GM12872 (cell line): ENCODE results near the gene CPT1C.

Experiments used
- TF ChIP-seq, protein P1 (sequence below): IDR thresholded peaks from 3 replicates; pipeline ENCODE4 v1.5.1; 2011; ENCODE audit warnings: low read depth, mild to moderate bottlenecking, low read length, moderate library complexity; ENCODE audit not compliant: insufficient read depth

Gene CPT1C

DNA sequence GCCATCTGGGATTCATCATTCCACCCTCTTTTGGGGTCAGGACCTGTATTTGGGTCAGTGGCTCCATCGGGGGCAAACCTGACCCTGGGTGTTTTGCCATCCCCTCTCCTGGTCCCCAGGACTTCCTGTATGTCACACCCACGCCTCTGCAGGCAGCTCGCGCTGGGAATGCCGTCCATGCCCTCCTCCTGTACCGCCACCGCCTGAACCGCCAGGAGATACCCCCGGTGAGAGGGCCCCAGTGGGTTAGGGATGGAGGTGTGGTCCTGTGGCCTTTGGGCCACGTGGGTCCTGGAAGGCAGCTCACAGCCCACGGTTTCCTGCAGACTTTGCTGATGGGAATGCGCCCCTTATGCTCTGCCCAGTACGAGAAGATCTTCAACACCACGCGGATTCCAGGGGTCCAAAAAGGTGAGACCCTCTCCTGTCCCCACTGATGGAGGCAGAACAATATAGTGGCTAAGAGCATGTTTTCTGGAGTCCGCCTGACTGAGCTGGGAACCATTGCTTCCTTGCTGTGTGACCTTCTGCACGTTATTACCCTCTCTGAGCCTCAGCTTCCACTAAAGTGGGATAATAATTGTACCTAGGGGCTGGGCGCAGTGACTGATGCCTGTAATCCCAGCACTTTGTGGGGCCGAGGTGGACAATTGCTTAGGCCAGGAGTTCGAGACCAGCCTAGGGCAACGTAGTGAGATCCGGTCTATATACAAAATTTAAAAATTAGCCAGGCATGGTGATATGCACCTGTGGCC is 14.1 kb downstream of the CPT1C start:
- TF ChIP-seq, protein P1, sequence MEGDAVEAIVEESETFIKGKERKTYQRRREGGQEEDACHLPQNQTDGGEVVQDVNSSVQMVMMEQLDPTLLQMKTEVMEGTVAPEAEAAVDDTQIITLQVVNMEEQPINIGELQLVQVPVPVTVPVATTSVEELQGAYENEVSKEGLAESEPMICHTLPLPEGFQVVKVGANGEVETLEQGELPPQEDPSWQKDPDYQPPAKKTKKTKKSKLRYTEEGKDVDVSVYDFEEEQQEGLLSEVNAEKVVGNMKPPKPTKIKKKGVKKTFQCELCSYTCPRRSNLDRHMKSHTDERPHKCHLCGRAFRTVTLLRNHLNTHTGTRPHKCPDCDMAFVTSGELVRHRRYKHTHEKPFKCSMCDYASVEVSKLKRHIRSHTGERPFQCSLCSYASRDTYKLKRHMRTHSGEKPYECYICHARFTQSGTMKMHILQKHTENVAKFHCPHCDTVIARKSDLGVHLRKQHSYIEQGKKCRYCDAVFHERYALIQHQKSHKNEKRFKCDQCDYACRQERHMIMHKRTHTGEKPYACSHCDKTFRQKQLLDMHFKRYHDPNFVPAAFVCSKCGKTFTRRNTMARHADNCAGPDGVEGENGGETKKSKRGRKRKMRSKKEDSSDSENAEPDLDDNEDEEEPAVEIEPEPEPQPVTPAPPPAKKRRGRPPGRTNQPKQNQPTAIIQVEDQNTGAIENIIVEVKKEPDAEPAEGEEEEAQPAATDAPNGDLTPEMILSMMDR, result no peak

DNA sequence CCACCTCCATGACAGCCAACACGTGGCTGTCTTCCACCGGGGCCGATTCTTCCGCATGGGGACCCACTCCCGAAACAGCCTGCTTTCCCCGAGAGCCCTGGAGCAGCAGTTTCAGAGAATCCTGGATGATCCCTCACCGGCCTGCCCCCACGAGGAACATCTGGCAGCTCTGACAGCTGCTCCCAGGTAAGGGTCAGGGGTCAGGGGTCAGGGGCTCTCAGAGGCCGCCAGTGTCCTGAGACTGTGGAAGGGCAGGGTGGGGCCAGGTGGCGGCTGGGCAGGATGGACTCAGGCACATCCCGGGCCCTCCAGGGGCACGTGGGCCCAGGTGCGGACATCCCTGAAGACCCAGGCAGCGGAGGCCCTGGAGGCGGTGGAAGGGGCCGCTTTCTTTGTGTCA is 15.0 kb downstream of the CPT1C start:
- TF ChIP-seq, protein P1, result no peak

DNA sequence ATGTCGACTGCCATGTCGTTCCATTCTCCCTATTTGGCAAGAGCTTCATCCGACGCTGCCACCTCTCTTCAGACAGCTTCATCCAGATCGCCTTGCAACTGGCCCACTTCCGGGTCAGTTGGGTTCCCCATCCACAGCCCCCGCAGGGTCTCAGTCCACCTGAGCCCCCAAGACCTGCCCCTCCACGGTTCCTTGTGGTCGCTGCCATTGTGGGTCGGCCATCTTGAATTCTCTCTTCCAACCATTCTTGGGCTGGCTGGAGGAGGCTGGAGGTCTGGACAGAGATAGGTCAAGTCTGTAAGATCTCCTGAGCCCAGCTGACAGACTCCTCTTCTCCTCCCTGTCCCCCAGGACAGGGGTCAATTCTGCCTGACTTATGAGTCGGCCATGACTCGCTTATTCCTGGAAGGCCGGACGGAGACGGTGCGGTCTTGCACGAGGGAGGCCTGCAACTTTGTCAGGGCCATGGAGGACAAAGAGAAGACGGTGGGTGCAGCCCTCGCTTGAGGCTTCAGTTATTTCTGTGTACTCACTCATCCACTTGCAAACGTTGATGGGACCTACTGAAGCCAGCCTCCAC is 19.5 kb downstream of the CPT1C start:
- TF ChIP-seq, protein P1, result no peak

DNA sequence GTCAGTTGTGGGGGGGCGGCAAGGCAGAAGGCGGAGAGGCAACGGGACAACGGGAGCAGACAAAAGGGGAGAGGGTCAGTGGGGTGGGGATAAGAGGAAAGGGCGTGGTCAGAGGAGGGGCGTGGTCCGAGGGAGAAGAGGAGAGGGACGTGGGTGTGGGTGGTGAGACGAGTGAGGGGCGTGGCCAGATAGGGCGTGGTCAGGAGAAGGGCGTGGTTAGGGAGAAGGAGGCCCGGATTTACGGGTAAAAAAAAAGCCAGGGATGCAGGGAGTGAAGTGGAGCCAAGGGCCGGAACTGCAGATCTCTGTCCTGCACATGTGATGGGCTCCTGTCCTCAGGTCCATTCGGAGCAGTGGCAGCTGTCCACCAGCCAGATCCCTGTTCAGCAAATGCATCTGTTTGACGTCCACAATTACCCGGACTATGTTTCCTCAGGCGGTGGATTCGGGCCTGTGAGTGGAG is 21.5 kb downstream of the CPT1C start:
- TF ChIP-seq, protein P1, result no peak

DNA sequence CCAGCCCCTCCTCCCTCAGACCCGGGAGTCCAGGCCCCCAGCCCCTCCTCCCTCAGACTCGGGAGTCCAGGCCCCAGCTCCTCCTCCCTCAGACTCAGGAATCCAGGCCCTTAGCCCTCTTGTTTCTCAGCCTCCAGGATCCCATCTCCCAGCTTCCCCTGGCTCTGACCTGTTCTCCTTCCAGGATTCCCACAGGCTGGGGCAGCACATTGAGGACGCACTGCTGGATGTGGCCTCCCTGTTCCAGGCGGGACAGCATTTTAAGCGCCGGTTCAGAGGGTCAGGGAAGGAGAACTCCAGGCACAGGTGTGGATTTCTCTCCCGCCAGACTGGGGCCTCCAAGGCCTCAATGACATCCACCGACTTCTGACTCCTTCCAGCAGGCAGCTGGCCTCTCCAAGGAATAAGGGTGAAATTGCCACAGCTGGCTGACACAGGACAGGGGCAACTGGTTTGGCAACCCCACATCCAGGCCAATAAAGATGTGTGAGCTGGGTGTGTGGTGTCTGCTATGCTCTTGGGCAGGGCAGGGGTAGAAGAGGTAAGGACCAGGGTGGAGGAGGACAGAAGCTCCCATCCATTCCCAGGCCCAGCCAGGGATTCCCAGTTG is 22.4 kb downstream of the CPT1C start:
- TF ChIP-seq, protein P1, result no peak

DNA sequence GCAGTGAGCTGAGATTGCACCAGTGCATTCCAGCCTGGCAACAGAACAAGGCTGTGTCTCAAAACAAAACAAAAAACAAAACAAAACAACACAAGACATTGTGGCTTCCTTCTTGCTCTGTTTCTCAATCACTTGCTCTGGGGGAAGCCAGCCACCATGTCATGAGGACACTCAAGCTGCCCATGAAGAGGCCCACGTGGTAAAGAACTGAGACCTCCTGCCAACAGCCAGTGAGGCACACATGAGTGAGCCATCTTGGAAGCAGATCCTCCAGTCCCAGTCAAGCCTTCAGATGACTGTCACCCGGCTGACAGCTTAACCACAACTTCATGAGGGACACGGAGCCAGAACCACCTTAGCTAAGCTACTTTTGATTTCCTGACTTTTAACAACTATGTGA is 25.2 kb downstream of the CPT1C start:
- TF ChIP-seq, protein P1, result no peak

DNA sequence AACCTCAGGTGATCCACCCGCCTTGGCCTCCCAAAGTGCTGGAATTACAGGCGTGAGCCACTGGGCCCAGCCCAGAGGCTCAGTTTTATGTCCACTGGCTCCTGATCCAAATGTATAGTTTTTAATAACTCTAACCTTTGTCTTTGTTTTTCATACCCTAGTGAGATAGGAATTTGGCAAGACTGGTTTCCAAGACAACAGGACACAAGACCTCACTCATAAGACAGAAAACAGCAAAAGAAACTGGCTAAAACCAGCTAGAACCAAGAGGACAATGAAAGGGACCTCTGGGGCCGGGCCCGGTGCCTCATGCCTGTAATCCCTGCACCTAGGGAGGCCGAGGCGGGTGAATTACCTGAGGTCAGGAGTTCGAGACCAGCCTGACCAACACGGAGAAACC is 27.6 kb downstream of the CPT1C start:
- TF ChIP-seq, protein P1, result no peak
